ENCODE results near the gene FOXRED2.
"Not testable (repeated sequence)": the region's sequence is repeated elsewhere in the genome, so short reads cannot be mapped to it uniquely, and the experiment has no call there.

Gene FOXRED2
- total RNA-seq = 2.4 to 3.2 (median 2.9) reads per million in 4 donors

DNA sequence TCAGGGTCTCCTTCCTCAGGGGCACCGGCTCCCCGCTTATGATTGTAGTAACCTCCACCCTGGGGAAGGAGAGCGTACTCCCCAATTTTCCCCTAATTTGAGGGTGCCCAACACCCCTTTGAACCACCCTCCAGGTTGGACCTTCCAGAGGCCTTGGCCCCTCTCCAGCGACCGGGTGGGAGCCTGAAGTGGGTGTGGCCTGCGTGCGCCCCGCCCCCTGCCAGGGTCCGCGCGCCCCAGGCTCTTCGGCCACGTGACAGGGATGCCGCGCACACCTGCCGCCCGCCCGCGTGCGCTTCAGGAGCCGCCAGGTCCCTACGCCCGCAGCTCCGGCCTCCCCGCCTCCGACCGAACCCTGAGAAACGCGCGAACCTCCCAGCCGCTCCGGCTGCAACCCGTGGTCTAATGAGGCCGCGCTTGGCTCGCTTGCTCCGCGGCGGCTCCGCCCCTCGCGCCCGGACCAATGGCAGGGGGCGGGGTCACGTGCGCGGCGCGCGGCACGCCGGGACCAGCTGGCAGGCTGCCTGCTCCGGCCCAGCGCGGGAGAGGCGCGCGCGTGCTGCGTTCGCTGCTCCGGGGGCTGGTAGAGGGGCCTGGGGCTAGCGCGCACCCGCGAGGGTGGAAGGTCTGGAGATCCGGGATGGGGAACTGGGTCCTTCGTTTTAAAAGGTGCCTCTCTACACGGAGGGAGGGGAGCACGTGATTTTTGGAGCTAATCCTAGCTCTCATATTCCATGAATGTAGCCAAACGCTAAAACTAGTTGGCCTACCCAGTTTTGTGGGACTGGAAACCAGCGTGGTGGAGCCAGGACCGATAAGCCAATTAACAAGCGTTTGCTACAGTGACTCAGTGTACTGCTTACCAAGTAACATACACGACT, at the start of gene FOXRED2:
FOXRED2 (minus strand) TSS at position 404 of the 881 bp plus-strand sequence. CDS start 618 bp downstream, outside the sequence.
- DNase-seq = peak; percentile 80 to 88 (median 82)

DNA sequence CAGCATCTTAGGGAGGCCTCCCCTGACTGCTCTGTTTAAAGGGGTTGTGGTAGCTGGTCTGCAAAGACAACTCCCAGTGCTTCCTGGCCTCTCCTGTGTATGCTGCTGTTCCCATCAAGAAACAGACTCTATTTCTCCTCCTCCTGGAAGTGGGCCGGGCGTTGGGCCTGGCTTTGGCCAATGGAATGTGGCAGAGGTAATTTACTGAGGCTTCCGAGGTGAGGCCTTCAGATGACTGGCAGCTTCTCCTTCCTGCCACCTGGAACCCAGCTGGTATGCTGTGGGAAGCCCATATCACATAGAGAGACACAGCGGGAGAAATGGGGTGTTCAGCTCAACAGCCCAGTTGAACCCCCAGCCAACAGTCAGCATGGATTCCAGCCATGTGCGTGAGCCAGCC, 47.3 kb upstream of the FOXRED2 start:
- DNase-seq = no peak

DNA sequence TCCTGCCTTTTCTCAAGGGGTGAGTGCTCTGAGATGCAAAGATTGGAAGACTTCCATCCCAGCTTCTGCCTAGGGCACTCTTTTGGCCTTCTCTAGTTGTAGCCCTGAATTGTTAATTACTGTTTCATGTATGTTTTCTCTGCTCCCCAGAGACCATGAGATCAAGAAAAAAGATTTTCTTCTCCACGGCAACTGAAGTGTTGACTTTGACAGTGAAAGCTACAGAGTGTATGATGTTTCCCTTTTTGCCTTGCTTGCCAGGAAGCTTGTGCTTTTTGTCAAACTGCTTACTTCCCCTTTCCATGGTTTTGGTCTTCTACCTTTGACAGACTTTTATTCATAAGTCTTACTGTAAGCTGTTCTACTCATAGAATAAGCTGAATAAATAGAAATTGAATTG, 45.4 kb upstream of the FOXRED2 start:
- DNase-seq = no peak

DNA sequence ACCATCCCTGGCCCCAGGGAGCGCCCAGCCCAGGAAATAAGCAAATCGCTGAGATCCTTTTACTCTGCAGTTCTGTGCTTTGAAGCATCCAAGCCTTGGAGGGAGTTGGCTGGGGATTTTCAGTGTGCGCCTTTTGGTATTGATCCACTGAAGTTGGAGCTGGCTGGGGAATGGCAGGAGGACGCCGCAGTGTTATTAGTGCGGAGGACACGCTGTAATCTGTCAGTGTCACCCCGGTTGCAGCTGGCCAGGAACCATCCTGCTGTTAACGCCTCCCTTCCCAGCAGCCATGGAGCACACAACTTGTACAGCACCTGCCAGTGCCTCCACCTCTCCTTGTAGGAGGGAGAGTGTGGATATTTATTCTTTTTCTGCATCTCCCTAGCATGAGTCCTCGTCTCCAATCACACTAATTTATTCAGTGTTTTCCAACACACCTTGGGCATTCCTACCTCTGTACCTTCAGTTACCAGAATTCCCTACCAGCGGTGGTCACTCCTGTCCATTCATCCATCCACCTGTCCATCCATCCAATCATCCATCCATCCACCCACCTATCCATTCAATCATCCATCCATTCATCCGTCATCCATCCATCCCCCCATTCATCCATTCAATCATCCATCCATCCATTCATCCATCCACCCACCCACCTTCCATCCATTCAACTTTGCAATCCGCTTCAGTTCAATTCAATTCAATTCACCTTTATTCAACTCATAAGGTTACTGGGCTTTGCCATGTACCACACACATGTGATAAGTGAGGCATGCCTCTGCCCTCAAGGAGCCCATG, 44.1 kb upstream of the FOXRED2 start:
- no peak for DNase-seq

DNA sequence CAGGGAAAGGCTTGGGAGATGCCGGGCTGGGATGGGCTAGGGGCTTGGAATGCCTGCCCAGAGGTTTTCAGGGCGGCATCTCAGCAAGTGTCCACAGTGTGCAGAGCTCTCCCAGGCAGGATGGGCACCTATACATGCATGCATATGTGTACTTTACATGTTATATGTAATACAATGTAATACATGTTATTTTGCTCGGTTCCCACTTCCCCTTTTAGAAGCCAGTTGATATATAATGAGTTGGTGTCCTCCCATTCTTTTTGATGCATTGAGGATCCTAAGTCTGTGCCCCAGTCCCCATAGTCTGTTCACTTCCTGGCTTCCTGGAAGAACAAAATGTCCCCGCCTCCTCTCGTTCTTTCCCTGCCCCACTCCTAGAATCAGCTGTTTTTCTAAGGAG, 42.2 kb upstream of the FOXRED2 start:
- no peak for DNase-seq

DNA sequence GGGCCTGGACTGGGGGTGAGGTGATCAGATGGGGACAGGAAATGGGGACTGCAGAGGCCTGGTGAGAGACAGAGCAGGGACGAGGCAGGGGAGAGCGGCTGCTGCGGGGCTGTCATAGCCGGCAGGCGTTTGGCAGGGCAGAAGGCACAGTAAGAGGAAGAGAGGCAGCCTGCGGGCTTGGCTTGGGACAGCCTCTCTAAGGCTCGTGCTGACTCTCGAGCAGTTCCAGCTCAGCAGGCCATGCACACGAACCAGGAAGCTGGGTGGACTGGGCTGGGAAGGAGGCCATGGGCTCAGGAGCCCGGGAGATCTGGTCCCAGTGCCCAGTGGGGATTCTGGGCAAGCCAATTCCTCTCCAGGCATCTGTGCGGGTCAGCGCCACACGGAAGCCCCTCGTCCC, 41.8 kb upstream of the FOXRED2 start:
- DNase-seq = no peak

DNA sequence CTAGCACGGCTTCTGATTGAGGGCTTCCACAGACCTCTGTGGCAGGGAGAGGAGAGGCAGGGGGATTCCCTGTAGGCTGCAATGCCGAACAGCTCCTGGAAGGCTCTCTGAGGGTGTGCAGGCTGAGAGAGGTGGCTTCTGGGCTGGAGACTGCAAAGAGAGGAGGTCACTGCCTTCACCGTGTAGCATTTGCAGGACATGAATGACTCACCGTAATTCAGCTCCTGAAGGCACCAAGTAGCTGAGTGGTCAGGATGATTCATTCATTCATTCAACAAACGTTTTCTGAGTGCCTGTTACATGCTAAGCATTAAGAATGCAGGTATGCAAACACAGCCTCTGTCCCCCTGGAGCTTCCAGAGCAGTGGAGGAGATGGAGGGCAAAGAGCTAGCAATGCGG, 40.1 kb upstream of the FOXRED2 start:
- peak in 1 of 5 donors; percentile 23 for DNase-seq

DNA sequence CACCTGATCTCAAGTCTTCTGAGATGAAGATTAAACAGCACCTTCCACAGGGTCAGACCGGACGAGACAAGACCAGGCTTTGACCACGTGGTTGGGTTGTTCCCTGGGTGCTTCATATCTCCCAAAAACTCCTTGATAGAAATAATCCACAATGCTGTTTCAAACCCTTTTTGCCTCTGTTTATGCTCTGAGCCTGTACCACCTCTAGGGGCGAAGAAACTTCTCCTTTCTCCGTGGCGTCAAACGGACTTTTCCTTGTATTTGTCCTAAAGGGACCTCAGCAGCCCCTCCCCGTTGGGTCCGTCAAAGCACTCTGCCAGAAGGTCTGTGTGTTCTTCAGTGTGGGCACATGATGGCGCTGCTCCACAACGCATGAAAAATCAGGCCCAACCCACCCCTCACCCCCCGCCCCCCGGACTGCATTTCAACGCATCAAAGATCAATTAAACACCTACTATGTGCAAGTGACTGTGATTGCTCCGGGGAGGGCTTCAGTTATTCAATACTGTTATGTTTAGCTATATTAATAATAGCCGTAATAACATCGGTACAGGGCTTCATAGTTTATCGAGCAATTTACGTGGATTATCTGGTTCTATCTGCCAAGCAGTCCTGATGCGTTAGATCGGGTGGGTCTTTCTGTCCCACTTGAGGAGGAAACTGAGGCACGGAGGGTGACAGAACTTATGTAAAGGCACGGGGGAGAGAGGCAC, 39.4 kb upstream of the FOXRED2 start:
- DNase-seq = peak in 2 of 5 donors; percentile 11 to 39

DNA sequence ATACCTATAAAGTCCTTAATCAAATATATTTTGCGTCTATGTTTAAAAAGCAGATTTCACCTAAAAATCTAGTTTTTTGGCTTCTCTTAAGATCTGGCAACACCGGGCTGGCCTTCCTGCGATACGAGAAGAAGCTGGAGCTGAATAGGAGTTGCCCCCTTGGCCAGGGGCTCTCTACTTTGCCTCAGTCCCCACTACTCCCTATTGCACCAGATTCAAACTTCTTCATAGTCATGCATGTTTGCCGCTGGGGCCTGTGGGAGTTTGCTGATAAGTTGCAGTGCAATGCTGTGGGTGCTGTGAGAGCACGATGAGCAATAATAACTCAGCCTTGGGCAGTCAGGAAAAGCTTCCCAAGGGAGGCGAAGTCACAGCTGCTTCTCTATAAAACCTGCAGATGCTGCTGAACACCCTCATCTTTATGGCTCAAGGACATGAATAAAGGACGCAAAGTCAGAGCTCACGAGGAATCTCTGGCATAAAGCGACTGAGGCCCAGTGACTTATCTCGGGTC, 37.3 kb upstream of the FOXRED2 start:
- no peak for DNase-seq

DNA sequence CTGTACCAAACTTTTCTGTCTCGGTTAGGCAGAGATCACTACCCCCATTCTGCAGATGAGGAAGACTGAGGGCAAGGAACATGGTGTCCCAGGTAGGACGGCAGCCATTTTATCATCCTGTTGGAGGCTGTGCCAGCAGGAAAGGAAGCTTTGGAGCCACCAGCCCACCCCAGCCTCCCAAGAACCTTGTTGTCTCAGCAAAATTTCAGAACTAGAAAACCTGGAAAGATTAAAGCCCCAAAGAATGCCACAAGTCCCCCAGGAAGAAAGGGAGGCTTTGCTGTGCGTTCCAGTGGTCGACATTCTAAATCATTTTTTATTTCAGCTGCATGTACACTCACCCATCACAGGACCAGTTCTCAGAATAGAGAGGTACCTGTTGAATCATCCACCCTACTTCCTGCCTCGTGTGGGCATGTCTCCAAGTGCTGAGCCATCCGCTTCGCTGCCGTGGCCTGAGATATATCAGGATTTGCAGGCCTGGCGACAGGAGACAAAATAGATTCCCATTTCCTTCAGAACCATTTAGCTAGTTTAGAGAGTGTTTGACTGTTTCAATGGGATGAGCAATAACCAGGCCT, 35.1 kb upstream of the FOXRED2 start:
- peak in 1 of 5 donors; percentile 76 for DNase-seq

DNA sequence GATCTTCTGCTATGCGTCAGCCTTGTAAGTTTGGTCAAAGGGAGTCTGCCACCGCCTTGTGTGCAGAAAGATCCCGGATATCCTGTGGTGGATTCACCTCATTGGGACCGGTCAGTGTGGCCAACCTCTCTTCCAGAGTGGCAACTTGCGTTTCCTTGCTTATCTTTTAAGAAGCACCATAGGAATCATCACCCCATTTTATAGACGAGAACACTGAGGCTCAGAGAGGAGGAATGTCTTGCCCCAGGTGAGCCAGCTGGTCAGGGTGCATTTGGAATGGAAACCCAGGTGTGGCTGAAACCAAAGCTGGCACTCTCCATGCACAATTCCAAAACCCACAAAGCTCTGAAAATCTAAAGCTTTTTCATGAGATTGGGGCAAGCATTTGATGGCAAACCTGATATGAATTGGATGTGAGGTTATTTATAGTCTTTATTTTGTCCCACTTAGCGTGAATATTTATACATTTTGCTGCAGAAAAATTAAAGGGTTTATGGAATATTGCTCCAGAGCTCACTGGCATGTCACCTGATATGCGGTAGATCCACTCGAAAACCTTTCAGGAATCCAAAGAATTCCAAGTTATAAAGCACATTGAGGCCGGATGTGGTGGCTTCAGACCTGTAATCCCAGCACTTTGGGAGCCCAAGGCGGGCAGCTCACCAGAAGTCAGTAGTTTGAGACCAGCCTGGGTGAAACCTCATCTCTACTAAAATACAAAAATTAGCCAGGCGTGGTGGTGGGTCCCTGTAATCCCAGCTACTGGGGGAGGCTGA, 34.2 kb upstream of the FOXRED2 start:
- no peak for DNase-seq

DNA sequence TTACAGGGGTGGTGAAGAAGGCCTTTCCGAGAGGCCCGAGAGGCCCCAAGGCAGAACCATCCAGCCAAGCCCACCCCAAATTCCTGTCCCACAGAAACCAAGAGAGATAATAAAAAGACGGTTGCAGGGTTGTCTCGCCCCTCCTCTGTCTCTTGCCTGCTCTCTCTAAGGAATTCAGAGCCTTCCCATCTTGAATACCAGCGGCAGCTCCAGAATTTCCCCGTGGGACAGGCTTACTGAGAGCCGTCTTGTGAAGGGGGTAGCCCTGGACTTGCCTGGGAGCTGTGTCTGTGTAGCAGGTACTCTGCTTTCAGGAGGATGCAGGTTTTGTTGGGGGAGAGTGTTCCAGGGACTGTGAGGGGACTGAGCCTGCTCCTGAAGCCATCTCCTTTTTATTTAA, 31.7 kb upstream of the FOXRED2 start:
- no peak for DNase-seq

DNA sequence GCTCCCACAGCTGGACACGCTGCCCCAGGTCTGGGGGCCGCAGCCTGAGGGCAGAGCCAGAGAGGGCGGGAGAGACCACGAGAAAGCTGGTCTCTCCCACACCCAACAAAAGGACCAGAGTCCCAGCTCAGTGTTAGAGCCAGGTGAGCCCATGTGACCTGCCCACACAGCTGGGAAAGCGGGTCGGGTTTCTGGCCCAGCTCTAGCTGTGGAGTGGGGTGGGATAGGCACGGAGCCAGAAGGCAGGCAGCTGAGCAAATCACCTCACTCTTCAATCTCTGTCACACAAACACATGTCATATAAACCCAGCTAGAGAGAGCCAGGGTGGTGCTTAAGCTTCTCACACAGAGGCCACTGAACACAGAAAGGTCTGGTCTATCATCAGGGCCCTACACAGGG, 29.9 kb upstream of the FOXRED2 start:
- no peak for DNase-seq

DNA sequence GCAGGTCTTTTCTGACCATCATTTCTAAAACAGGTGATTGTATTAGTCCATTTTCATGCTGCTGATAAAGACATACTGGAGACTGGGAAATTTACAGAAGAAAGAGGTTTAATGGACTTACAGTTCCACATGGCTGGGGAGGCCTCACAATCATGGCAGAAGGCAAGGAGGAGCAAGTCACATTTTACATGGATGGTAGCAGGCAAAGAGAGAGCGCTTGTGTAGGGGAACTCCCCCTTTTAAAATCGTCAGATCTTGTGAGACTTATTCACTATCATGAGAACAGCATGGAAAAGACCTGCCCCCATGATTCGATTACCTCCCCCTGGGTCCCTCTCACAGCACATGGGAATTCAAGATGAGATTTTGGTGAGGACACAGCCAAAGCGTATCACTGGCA, 26.5 kb upstream of the FOXRED2 start:
- not testable (repeated sequence) for DNase-seq

DNA sequence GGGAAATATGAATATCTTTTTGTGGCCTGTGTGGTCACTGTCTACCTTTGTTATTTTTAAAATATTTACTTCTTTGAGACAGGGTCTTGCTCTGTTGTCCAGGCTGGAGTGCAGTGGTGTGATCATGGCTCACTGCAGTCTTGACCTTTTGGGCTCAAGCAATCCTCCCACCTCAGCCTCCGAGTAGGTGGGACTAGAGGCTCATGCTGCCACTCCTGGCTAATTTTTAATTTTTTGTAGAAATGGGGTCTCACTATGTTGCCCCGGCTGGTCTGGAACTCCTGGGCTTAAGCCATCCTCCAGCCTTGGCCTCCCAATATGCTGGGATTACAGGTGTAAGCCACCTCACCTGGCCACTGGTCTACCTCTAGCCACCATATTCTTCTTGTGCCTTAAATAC, 25.6 kb upstream of the FOXRED2 start:
- DNase-seq = no peak

DNA sequence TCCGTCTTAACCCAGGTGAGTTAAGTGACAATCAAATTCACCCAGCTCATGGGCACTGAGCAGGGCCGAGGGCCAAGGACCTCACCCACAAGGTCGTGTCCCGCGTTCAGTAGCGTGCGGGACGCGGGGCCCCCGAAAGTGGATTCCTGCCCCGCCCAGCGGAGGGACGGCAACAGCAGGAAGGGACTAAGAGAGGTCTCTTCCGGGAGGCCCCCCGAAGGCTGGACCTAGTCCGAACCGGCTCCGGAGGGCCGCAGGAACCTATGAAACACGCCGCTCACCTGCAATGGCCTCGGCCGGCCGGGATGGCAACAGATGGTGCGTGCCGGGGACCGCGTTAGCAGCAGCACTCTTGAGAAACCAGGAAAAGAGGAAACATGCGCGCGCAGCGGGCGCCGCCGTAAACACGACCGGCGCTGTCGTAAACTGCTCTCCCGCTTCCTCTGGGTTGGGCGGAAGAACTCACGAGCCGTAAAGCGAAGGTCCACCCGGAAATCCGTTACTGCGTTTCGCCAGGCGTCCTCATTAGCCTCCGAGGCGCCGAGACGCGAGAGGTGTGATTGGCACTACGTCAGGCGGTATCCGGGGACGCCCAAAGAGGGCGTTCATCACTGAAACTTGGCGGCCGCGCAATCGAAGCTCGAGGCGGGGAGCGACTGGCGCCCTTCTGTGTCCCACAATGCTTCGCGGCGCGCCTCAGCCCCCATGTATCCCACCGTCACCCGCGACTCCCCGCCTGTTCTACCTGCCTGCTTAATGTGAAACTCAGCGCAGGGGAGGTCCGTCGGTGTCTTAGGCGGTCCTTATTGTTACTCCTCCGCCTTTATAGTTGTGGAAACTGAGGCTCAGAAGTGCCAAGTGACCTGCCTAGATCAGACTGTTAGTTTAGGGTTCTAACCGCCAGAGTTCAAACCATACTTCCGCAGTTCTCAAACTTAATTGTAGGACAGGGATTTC, 22.2 kb upstream of the FOXRED2 start, which contains the start of gene EIF3D:
EIF3D (minus strand) TSS at position 372 of the 957 bp plus-strand sequence. CDS start 3,045 bp downstream, outside the sequence.
- DNase-seq = peak; percentile 96 to 100 (median 98)

DNA sequence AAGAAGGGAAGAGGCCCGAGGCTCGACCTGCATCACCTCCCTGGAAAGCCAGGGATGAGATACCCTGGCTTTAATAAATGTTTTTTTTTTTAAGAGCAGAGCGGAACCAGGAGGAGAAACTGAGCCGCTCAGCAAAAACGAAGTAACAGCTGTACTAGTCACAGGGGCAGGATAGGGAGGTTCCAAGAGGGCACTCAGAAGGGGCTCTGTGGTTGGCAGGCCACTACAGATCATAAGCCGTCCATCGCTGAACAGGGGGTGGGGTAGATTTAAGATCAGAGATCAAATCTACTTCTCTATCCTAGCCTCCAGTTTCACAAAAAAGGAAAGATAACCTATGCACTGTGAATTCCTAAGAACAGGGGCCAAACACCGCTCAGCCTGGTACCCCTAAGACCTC, 21.5 kb upstream of the FOXRED2 start:
- peak in 1 of 5 donors; percentile 6 for DNase-seq

DNA sequence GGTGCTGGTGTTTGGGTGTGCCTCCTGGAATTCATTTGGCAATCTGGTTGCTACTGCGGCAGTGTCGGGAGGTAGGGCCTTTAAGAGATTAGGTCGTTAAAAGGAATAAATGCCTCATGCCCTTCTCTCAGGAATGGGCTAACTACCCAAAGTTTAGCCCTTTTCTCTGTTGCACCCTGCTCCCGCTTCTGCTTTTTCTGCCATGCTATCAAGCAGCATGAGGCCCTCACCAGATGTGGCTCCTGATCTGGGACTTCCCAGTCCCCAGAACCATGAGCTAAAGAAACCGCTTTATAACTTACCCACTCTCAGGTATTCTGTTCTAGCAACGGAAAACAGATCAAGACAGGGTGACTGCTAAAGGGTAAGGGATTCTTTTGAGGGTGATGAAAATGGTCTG, 15.8 kb upstream of the FOXRED2 start:
- no peak for DNase-seq

DNA sequence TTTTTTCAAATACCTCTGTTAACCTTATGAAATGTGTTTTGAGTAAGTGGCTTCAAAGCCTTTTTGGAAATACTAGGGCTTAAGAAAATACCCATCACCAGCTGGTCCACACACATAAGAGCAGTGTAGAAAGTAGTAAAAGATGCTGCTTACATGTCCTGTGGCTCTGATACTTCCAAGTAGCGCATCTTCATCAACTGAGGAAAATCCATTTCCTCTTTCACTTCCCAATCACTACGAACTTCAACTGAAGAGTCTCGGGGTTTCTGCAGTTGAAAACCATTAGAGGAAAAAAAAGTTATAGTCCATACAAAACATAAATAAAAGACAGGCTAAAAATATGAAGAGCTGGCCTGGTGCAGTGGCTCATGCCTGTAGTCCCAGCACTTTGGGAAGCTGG, 13.6 kb upstream of the FOXRED2 start:
- no peak for DNase-seq

DNA sequence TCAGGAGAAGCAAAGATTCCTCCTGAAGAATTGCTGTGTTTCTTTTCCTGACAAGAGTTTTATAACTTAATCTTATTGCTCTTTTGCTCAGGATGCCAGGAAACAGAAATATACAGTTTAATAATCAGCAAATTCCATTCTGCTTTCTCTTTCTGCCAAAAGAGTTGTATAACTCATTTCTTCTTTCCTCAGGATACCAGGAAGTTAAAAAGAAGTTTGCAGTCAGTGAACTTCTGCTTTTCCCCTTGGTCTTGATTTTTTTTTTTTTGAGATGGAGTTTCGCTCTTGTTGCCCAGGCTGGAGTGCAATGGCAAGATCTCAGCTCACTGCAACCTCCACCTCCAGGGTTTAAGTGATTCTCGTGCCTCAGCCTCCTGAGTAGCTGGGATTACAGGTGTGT, 13.1 kb upstream of the FOXRED2 start:
- not testable (repeated sequence) for DNase-seq

Measured in T-helper 1 cell (primary cell).